G401.6 (cell line): ENCODE results near the gene POF1B.
"Not testable (repeated sequence)": the region's sequence is repeated elsewhere in the genome, so short reads cannot be mapped to it uniquely, and the experiment has no call there.

Experiments used
- FAIRE-seq: peaks from 2 replicates; lab custom pipeline; 2012; peaks lifted over from hg19 to GRCh38; lab: Jason Lieb, UNC

Gene POF1B, protein sequence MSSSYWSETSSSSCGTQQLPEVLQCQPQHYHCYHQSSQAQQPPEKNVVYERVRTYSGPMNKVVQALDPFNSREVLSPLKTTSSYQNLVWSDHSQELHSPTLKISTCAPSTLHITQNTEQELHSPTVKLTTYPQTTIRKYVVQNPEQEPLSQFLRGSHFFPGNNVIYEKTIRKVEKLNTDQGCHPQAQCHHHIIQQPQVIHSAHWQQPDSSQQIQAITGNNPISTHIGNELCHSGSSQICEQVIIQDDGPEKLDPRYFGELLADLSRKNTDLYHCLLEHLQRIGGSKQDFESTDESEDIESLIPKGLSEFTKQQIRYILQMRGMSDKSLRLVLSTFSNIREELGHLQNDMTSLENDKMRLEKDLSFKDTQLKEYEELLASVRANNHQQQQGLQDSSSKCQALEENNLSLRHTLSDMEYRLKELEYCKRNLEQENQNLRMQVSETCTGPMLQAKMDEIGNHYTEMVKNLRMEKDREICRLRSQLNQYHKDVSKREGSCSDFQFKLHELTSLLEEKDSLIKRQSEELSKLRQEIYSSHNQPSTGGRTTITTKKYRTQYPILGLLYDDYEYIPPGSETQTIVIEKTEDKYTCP

DNA sequence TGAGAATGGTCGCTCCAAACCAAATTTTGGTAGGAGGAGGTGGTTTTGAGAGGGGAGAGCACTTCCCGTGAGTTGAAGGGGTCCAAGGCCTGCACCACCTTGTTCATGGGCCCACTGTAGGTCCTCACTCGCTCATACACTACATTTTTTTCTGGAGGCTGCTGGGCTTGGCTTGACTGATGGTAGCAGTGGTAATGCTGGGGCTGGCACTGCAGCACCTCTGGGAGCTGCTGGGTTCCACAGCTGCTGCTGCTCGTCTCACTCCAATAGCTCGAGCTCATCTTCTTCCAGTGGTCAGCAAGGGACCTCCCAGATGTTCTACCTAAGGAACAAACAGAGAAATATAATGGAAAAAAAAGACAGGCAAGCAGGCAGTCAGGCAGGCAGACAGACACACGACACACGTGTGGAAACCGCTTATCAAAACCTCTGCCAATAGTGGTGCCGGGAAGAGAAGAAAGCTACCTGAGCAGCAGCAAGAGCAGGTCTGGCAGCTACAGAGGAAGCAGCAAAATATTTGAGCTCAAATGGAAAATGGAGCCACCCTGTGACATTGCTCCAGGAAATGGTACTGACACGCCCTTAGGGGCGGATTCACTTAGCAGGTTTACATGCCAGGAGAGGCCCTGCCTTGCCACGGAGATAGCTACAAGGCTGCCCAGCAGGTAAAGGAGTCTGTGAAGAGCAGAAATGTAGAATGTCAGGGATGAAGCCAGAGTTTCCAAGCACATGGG lies at the start of gene POF1B:
Gene POF1B, minus strand, starts transcription at position 492 of the 734 bp plus-strand sequence. Its CDS starts 211 bp downstream, at position 281.
- FAIRE-seq, result no peak

DNA sequence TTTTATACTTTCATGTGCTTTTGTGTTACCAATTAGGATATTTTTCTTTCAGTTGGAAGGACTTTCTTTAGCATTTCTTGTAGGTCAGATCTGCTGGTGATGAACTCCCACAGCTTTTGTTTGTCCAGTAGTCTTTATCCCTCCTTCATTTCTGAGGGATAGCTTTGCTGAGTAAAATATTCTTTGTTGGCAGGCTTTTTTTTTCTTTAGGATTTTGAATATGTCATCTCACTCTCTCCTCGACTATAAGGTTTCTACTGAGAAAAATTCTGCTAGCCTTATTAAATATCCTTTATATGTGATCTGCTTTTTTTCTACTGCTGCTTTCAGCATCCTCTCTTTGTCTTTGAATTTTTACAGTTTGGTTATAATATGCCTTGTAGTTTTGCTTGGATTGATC lies 49.6 kb upstream of the POF1B start:
- FAIRE-seq, result no peak

DNA sequence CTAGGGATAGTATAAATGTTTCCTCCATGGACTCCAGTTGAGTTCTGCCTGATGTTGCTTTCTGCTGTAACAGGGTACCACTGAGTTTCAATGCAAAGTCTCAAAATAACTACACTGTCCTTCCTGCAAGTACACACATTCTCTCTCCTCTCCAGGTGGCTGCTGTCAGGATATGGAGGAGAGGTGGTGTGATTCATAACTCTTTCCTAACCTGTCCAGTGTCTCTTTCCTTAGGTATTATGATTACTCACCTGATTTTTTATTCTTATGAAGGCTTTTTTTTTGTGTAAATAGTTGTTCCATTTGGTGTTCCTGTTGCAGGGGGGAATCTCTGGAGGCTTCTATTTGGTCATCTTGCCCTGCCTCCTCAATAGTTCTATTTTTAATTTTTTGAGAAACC lies 39.8 kb upstream of the POF1B start:
- FAIRE-seq, result no peak

DNA sequence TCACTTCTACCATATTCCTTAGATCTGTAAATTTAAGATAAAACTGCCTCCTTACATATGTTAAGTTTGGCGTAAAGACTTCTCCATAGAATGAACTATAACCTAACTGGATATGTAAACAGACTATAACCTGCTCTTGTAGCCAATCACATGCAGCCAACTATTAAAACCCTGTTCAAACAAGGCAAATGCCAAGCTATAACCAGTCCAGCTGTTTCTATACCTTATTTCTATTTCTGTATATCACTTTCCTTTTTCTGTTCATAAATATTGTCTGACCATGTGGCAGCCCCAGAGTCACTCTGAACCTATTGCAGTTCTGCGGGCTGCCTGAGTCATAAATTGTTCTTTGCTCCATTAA lies 12.4 kb upstream of the POF1B start:
- FAIRE-seq, result no peak

DNA sequence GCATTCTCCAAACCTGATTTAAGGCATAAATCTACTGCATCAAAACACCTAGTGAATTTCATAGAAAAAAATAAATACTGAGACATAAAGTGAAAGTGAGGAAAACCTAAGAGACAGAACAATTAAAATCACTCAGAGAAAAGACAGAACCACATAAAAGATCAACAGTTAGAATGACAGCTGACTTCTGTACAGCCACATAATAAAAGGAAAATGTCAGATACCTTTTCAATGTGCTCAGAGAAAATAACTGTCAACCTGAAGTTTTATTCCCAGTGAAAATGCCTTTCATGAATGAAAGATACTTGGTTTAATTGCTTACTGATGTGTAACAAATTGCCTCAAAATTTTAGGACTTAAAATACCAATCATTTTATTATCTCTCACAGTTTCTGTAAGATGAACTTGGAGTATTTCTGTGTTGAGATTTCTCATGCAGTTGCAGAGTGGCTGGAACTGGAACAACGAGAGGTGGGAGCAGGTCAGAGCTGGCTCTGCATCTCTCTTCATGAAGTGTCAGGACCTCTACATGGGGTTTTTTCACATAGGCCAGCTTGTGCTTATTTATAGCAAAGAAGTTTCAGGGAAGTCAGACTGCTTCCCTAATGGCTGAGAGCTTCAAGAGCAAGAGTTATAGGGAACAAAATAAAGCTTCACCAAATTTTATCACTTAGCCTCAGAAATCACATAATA lies 11.9 kb upstream of the POF1B start:
- no peak for FAIRE-seq

DNA sequence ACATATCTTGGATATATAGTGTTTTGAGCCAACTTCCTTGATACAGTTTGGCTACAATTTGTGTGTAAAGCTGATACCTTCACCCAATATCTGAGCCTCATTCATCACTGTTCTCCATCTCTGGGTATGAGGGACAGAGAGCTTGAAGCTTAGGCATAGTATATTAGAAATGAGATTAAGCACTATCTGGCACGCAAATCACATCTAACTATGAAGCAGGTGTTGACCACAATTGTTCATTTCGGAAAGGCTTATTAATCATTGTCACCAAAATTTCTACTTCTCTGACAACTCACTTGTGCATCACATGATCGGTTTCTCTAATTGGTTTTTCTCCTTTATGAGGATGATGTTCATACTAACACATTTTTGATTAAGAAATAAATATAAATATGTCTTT lies 2.1 kb upstream of the POF1B start:
- no peak for FAIRE-seq

DNA sequence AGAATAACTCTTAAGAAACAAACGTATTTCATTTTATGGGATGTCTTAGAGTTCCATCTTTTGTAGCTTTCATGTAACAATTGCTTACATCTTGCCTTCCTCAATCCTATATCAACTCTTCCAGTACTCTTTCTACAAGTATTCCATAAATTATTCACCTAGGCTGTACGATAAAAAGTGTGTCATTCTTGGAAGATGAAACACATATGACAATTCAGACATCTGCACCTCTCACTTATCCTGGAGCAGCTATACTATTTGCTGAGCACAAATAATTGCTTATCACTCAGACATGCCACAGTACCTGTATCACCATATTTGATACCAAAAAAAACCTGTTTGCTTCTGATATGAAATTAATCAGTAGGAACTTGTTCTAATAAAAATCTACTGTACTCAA lies 1.0 kb downstream of the POF1B start:
- FAIRE-seq, result no peak

DNA sequence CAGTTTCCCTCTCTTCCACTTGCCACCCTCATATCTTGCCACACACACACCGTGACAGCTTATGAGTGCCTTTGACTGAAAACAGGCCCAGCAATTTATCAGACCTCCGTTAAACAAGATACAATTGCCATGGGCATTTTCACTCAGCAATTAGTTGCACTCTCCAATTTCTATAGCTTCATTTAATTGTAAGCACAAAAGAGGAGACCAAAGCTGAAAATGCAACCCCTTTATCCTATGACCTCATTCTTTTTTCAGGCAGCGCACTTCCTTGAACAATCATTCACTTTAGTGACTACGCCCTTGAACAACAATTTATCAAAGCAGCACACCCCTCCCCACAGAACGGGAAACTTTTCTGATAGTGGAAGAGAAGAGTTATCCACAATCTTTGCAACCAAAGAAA lies 4.1 kb downstream of the POF1B start:
- no peak for FAIRE-seq

DNA sequence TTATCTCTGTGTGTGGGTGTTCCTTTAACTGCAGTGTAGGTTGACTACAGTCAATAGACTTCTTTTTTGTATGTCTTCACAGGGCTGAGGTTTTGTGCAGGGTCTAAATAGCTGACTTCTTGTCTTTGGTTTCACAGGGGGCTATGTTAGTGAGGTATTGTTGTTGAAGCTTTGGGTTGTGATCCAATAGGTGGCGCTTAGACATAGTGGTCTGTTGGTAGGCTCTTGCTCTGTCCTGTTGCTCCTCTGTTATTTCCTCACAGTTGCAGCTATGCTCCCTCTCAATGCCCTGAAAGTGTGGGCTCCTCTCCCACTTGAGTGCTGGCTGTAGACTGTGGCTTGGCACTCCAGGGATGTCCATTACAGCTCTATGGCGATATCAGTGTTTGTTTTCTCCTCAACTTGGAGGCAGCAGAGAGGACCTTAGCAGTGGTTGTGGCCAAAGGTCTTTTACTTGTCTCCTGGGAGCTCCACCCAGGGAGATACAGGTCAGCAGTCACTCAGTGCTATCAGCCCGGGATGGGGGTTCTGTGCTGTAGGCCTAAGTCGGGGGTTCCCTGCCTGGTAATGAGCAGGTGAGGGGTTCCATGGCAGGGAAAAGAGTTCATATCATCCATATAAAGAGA lies 14.0 kb downstream of the POF1B start:
- no peak for FAIRE-seq

DNA sequence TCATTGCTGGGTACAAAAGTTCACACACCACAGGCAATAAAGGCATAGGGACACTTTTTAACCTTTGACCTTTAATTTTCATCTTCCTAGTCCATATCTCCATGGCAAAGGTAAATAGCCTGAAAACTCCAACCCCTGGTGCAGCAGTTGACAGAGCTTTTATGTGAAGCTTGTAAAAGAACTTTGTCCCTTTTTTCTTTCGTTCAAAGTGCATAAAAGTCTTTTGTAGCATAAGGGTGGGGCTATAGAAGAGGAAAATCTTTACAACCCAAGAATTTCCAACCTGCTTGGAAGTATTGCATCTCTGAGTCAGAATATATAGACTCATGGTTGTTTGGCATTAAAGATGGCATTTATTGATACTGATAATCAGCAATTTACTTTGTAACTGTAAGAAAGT lies 20.4 kb downstream of the POF1B start:
- FAIRE-seq, result no peak

DNA sequence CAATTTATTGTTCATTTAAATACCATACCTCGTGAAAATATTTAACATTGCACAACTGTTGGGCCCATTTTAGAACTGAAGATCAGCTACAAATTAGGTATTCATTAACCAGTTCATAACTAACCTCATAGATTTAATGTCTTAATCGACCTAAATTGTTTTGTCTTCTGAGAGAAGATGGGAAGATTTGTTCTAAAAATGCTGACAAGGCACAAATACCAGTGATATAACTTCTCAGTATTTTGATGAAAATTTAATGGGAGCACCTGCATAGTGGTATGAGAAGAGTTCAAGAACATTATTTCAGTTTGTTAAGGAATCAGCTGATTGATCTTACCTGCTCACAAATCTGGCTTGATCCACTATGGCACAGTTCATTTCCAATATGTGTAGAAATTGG lies 33.9 kb downstream of the POF1B start:
- no peak for FAIRE-seq

DNA sequence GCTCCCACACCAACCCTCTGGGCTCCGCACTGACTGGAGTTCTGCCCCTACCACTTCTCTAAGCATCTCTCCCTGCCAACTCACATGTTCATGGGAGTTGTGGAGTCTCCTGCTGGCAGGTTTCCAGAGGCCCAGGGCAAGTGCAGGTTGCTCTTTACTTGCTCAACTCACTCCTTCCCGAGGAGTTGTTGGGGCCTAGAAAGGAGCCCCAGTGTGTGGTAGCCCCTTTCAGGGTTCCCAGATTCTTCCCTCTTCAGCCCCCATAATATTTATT lies 52.5 kb downstream of the POF1B start:
- no peak for FAIRE-seq

DNA sequence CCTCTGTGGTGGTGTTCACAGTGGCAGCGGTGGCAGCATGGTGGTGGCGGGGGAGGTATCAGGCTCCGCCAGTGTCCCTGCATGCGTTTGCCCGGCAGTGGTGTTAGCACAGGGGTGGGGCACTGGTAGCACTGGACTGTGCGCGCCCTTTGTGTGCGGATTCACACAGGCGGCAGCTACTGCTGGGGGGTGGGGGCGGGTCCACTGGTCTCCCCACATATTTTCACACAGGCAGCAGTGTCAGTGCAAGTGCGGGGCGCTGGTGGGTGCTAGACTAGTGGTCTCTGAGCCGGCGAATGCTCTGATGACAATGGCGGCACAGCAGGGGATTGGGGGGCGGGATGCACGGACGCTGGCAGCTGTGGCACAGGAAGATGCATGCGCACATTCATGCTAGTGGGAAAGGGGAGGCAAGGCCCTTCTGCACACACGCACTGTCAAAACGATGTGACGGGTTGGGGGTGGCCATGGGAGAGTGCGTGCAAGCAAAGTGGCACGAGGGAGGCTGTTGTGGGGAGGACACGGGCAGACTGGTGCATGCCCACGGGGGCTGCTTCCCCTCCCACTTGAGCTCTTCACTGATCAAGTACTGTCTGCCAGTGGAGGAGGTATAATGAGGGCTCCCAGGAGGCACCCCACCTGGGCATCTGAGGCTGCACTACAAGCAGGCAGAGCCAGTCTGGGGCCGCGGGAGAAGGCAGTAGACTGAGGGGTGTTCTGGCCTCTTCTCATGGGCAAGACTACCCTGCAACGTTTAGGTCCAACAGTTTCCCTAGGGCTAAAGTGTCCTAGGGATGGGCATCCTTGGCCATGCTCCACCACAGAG lies 53.0 kb downstream of the POF1B start:
- FAIRE-seq, result no peak

DNA sequence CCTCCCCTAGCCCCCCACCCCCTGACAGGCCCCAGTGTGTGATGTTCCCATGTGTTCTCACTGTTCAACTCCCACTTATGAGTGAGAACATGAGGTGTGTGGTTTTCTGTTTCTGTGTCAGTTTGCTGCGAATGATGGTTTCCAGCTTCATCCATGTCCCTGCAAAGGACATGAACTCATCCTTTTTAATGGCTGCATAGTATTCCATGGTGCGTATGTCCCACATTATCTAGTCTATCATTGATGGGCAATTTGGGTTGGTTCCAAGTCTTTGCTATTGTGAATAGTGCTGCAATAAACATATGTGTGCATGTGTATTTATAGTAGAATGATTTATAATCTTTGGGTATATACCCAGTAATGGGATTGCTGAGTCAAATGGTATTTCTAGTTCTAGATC lies 68.1 kb downstream of the POF1B start:
- FAIRE-seq, result not testable (repeated sequence)

DNA sequence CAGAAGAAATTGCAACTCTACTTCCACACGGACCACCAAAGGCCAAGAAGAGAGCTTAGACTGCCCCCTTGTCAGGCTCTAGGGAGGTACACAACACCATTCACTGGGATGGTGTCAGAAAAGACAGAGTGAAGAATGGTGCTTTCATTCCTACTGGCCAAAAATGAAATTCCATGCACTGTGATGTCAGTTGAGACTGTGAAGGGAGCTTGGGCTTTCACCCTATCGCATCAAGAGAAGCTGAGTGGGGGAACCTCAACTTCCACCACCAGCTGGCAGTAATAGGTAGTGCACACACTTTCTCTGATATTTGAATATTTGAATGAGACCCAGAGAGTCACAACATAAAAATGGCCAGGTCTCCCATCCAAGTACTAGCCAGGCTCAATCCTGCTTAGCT lies 69.7 kb downstream of the POF1B start:
- FAIRE-seq, result no peak

DNA sequence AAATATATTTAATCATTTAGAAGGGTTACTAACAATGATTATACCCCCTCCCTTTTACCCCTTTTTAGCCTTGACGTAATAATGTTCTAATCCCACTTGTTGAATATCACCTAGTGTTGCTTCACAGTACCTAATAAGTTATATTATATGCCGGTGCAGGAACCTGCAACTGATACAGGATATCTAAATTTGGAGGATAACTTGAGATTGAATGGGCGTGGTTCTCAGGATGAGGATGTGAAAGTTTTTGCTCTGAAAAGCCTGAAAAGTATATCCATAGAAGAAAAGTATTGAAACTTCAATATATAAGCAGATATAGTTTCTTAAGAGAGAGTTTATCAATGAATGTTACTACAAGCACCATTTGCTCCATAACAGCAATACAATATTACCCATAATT lies 75.9 kb downstream of the POF1B start:
- FAIRE-seq, result no peak

DNA sequence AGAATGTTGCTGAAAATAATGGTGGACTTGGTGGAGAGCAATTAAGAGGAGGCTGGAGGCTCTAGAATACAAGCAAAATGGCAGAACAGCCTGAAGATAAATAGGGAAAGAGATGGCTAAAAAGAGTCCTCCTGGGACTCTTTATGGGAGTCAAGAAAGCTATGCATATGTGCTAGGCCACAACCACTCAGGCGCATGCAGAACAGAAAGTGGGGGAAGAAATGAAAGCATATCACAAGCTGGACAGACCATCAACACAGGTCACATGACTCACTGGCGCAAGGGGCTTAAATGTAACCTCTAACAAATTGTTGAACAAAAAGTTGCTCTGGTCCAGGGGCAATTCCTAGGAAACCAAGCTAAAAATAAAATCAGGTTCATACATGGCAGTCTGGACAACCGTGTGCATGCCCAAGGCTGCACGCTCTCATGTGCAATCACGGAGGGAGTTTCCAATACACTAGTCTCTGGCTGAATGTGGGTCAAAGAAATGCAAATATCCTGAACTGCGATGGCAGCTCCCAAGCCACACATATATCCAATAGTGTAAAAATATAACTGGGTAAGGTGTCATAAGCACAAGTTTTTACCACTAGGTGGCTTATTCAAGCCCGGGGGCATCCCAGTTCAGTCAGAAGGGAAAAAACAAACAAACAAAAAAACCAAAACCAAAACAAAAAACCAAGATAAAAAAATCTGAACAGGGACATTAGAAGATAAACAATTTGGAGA lies 90.3 kb downstream of the POF1B start:
- FAIRE-seq, result no peak

DNA sequence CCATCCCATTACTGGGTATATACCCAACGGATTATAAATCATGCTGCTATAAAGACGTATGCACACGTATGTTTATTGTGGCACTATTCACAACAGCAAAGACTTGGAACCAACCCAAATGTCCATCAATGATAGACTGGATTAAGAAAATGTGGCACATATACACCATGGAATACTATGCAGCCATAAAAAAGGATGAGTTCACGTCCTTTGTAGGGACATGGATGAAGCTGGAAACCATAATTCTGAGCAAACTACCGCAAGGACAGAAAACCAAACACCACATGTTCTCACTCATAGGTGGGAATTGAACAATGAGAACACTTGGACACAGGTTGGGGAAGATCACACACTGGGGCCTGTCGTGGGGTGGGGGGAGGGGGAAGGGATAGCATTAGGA lies 94.2 kb downstream of the POF1B start:
- not testable (repeated sequence) for FAIRE-seq

DNA sequence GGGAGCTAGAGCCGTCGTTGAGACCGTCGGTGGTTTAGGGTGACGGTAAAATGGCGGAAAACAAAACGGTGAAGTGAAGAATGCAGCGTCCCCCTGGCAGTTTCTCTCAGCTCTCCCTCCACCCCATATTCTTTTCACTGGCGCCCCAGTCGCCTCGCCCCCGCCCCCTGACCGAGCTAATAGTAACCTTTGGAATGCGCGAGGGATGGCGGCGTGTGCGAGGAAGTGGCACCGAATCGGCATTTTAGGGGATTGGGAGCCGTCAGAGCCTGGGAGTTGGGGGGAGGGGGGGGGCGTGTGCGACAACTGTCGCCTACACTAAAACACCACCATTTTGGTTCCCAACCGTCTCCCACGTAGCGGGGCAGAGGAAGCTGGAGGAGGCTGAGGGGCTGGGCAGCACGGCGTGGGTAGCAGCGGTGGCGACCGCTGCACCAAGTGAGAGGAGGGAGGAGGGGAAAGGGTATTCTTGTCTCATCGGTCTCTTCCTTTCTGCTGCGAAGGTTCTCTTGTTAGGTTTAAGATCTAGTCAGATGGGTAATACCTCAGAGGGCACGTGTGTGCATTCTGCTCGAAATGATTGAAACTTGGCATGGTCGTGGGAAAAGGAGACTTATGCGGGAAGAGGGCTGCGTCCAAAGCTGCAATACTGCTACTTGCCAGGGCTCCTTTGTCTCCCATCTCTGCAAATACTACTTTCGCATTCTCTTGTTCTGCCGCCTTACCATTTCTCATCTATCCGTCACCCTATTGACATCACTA lies 134.8 kb downstream of the POF1B start:
- no peak for FAIRE-seq

DNA sequence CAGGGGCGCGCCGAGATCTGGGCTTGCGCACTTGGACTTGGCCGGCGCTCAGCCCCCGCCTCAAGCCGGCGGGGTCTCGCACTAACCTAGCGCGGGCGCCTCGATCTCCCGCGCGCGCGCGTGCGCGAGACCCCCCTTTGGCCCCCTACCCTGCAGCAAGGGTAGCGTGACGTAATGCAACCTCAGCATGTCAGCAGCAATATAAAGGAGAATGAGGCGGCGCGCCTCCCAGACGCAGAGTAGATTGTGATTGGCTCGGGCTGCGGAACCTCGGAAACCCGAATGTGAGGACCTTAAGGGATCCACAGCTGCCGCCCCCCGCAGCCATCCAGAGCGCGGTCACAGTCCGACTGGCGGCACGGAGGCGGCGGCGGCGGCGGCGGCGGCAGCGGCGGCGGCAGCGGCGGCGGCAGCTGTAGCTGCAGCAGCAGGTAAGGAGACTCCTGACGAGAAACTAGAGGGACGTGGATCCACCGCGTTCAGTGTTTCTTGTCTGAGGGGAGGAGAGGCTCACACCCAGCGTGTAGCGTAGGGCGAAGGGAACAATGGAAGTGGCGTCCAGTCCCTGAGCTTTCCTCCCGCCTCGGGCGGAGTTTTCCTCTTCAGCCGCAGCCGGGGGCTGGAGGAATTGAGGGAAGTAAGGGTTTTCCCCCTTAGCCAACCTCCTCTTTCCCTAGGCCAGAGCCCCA lies 135.6 kb downstream of the POF1B start, which contains the start of the genes SATL1 and ZNF711:
Gene SATL1, minus strand, starts transcription at position 19 of the 689 bp plus-strand sequence. CDS start 134,811 bp downstream, outside the sequence.
Gene ZNF711, plus strand, starts transcription at position 231 of the 689 bp plus-strand sequence. CDS start 3,582 bp downstream, outside the sequence.
- no peak for FAIRE-seq
